CD4-positive, alpha-beta T cell treated with Interleukin-6 for 4 hours (primary cell): ENCODE data around the gene HNRNPUL1.

Experiments
- DNase-seq: peaks from one replicate; pipeline ENCODE4 v3.0.0-alpha.2; 2020; ENCODE audit warnings: mixed read lengths

HNRNPUL1 gene

DNA sequence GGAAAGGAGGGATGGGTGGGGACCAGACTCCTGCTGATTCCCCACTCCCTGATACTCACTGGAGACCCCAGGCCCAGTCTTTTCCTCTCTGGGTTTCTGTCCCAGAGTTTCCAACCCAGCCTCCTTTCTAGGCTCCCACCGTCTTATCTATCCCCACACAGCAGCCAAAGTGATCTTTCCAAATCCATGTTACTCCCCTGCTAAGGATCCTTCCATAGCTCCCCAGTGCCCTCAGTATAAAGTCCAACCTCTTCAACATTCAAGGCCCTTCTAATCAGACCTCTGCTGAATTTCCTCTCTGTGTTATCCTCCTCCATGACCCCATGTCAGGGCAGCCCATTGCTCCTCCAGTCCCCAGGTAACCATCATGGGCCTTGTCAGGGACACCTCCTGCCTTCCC, 90.9 kb downstream of the HNRNPUL1 start:
- no peak for DNase-seq

DNA sequence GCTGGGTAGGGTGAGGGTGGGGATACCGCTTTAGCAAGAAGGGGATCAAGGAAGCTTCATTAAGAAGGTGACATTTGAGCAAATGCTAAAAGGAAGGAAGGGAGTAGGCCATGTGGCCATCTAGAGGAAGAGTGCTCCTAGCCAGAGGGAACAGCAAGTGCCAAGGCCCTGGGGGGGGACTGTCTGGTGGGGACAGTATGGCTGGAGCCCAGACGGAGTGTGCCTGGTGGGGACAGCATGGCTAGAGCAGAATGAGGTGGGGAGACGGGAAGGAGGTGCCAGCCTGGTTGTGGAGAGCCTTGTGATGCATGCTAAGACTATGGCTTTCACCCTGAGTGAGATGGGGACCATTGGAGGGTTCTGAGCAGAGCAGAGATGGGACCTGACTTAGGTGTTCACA, 91.6 kb downstream of the HNRNPUL1 start:
- peak; percentile 9 for DNase-seq

DNA sequence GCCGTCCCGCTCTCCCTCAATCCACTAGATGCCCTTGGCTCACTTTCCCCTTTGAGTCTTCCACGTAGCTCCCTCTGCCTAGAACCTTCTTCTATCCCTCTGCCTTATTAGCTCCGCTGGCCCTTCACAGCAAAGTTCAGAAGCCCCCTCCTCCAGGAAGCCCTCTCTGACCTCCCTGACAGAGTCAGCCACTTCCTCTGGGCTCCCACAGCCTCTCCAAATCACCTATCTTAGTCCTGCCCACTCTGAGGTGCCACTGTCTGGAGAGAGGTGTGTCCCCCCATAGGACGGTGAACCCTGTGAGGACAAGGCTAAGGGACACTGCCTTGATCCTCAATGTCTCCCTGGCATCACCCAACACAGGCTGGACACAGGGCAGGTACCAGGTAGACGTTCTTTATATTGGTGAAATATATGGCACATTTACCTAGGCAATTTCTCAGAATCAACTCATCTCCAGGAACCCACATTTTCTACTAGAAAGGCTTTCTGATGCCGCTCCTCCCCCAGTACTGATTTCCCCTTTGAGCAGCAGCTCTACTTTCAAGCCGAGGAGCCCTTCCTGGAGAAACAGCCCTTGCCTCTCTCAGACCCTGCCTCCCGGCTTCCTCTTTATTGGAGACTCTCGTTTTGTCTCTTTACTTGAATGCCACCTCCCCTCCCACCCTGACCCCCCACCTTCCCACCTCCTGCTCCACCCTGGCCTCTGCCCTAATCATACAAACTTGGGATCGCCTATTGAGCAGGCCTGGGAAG, 93.0 kb downstream of the HNRNPUL1 start:
- DNase-seq, result peak; percentile 56
